ENCODE data around the gene ACAA2. TPM values are rescaled to one million over a fixed set of nuclear protein-coding genes. Genes with fewer than 3 reads are reported as not detected.

The ACAA2 gene
- total RNA-seq, 6 experiments from 2014 or later: 312 to 644 (median 421) TPM

GRCh38 chr18:49738721-49739120, 74.6 kb downstream of the ACAA2 start:
- WGBS (ENCODE audit: insufficient coverage, low coverage, low lambda C conversion rate, missing lambda C conversion rate): 88% methylated on average over 3 of the region's 4 CpGs
- DNase-seq: no peak
- ATAC-seq: no peak

GRCh38 chr18:49734836-49735235, 78.5 kb downstream of the ACAA2 start:
- no peak for TF ChIP-seq CTCF (IDR thresholded peaks at IDR 0.05)
- TF ChIP-seq POLR2A (IDR thresholded peaks at IDR 0.05): no peak
- WGBS (ENCODE audit: insufficient coverage, low coverage, low lambda C conversion rate, missing lambda C conversion rate): 59% methylated on average over 4 of the region's 4 CpGs
- no peaks in the 10 kb centered on the region for H3K27me3 ChIP-seq

More at GRCh38 chr18:49738721-49739120, 74.6 kb downstream of the ACAA2 start:
- no peaks in the 10 kb centered on the region for H3K9me3 ChIP-seq
- H3K4me1 ChIP-seq: no peaks in the 10 kb centered on the region
- intact Hi-C loops (cut with DNase I): no loop called here
- H3K36me3 ChIP-seq: no peaks in the 10 kb centered on the region
- no peak overlapping the region for H3K4me3 ChIP-seq
- no peak for TF ChIP-seq CTCF (IDR thresholded peaks at IDR 0.05)
- no peak for TF ChIP-seq POLR2A (IDR thresholded peaks at IDR 0.05)
- H3K27me3 ChIP-seq: no peaks in the 10 kb centered on the region
- H3K27ac ChIP-seq: no peak overlapping the region

GRCh38 chr18:49733896-49734585, 79.3 kb downstream of the ACAA2 start:
- Histone ChIP-seq H3K4me3 (no peak overlapping the region), H3K27ac (no peak overlapping the region), H3K36me3 (no peaks in the 10 kb centered on the region), H3K27me3 (no peaks in the 10 kb centered on the region), H3K4me1 (peaks cover 0 to 36% (median 18%) of the 10 kb centered on the region in 4 donors), H3K9me3 (no peaks in the 10 kb centered on the region)
- no peak for ATAC-seq
- intact Hi-C loops (cut with DNase I): no loop called here
- DNase-seq: no peak
- WGBS (ENCODE audit: insufficient coverage, low coverage, low lambda C conversion rate, missing lambda C conversion rate): 63% methylated on average over 6 of the region's 8 CpGs
- no peak for TF ChIP-seq CTCF (IDR thresholded peaks at IDR 0.05)
- TF ChIP-seq POLR2A (IDR thresholded peaks at IDR 0.05): no peak

More at GRCh38 chr18:49734836-49735235, 78.5 kb downstream of the ACAA2 start:
- Histone ChIP-seq H3K36me3 (no peaks in the 10 kb centered on the region), H3K4me1 (peaks cover 0 to 29% (median 15%) of the 10 kb centered on the region in 4 donors), H3K4me3 (no peak overlapping the region), H3K9me3 (no peaks in the 10 kb centered on the region), H3K27ac (no peak overlapping the region)
- intact Hi-C loops (cut with DNase I): no loop called here
- DNase-seq (no peak), ATAC-seq (no peak)

GRCh38 chr18:49733321-49733720, 80.0 kb downstream of the ACAA2 start:
- ATAC-seq: no peak
- H3K9me3 ChIP-seq: no peaks in the 10 kb centered on the region
- H3K4me3 ChIP-seq: no peak overlapping the region
- TF ChIP-seq POLR2A (IDR thresholded peaks at IDR 0.05): no peak
- no peak for TF ChIP-seq CTCF (IDR thresholded peaks at IDR 0.05)
- no peaks in the 10 kb centered on the region for H3K27me3 ChIP-seq
- no peak overlapping the region for H3K27ac ChIP-seq
- H3K36me3 ChIP-seq: no peaks in the 10 kb centered on the region
- H3K4me1 ChIP-seq: peaks cover 0 to 36% (median 19%) of the 10 kb centered on the region in 4 donors
- WGBS (ENCODE audit: insufficient coverage, low coverage, low lambda C conversion rate, missing lambda C conversion rate): 100% methylated on average over 1 of the region's 1 CpG
- DNase-seq: no peak
- intact Hi-C loops (cut with DNase I): no loop called here

Small RNA genes within 50 kb of the gene (small RNA-seq; reads per million reads assigned to genes)
- 0 reads per million in 2 experiments for gene RF00283
- gene SCARNA17: 0 reads per million in 2 experiments
